ENCODE measurements around the gene SERINC1. TPM values are rescaled to one million over a fixed set of nuclear protein-coding genes. Genes with fewer than 3 reads are reported as not detected.

The SERINC1 gene
- total and polyA plus RNA-seq, 2 of the 4 experiments (the other 2 are of a cell fraction), result 79.8 to 123 TPM

DNA sequence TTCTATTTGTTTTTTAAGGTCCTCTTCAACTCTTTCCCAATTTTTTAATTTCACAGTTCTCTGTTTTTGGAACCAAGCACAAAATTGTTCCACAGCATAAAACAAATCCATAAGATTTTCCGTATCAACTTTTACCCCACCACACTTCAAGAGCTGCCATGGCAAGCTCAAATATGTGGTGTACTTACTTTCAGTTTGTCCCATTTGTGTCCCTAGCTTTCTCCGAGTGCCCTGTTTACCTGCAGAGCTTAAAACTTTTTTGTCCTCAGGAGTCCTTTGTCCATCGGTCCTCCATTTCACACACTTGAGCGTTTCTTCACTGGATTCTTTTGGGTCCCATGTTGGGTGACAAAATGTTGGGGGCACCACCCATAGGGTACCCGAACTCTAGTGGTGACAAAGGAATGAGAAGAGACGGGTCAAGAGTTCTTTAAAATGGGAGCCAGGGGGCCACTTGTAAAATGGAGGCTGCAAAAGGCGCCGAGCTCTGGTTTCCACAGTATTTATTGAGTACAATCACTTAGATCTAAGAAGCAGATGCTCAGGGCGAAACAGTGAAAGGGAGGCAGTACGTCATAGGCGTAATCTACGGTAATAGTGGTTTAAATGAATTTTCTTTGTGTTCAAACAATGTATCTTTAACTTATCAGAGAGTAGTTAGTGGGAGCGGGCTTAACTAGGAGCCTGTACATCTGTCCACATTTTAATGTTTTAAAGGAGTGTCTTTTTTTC is 39.8 kb upstream of the SERINC1 start:
- Histone ChIP-seq H2AK5ac (ENCODE audit: low read depth, low read length) (no peak overlapping the region), H4K5ac (ENCODE audit: low read depth, low read length) (no peak overlapping the region), H3K9me1 (ENCODE audit: insufficient read depth, low read length) (no peaks in the 10 kb centered on the region), H3K23ac (ENCODE audit: low read depth, low read length) (no peak overlapping the region), H3K56ac (ENCODE audit: extremely low read depth, insufficient read depth, low read length) (no peak overlapping the region), H4K91ac (ENCODE audit: insufficient read depth, low read depth, low read length) (no peak overlapping the region), H3K4me1 (ENCODE audit: control insufficient read depth, insufficient read depth, low read length) (no peaks in the 10 kb centered on the region), H2AFZ (replicated peaks; ENCODE audit: low read length, poor library complexity) (no peak overlapping the region), H2AK9ac (replicated peaks; ENCODE audit: low read depth, low read length, poor library complexity) (no peak overlapping the region), H3K14ac (replicated peaks; ENCODE audit: low read depth, low read length) (no peak overlapping the region), H2BK5ac (ENCODE audit: low read depth, low read length, poor library complexity, severe bottlenecking) (no peak overlapping the region), H3K9ac (ENCODE audit: low read depth, low read length) (no peak overlapping the region), H3K9me3 (ENCODE audit: control insufficient read depth, insufficient read depth, low read length) (no peaks in the 10 kb centered on the region), H4K20me1 (ENCODE audit: insufficient read depth, low read length) (no peaks in the 10 kb centered on the region), H3K4ac (ENCODE audit: low read depth, low read length) (no peak overlapping the region), H3K27me3 (ENCODE audit: control insufficient read depth, insufficient read depth, low read length) (no peaks in the 10 kb centered on the region), H2BK20ac (ENCODE audit: low read depth, low read length) (no peak overlapping the region), H4K8ac (ENCODE audit: low read depth in 2 of 2, low read length in 2 of 2) (no peak overlapping the region), H3K27ac (ENCODE audit: insufficient read depth, low read length) (no peak overlapping the region), H2BK15ac (ENCODE audit: low read depth, low read length) (no peak overlapping the region), H2BK120ac (ENCODE audit: low read depth, low read length) (no peak overlapping the region), H3K36me3 (ENCODE audit: control insufficient read depth, insufficient read depth, low read length) (no peaks in the 10 kb centered on the region), H3K79me1 (ENCODE audit: low read depth in 1 of 2, low read length in 2 of 2) (no peaks in the 10 kb centered on the region), H3K18ac (ENCODE audit: low read depth, low read length) (no peak overlapping the region), H3K4me2 (ENCODE audit: low read depth, low read length) (no peak overlapping the region), H3K4me3 (ENCODE audit: insufficient read depth, low read depth, low read length) (no peak overlapping the region)
- intact Hi-C loops (cut with micrococcal nuclease) (no loop called here), in situ Hi-C loops (cut with MboI; ENCODE audit: low sequenced_read_pairs) (no loop called here), dilution Hi-C loops (cut with HindIII; ENCODE audit: low sequenced_read_pairs, unreplicated experiment) (no loop called here)
- BruUV-seq (replicated peaks), result no TSS peak
- no peak for DNase-seq
- TF ChIP-seq RFX5 (IDR thresholded peaks at IDR 0.05; ENCODE audit: low read depth, low read length) (no peak), RAD21 (IDR thresholded peaks at IDR 0.05; ENCODE audit: low read length) (no peak), MAZ (IDR thresholded peaks at IDR 0.05; ENCODE audit: borderline replicate concordance, low read depth, low read length) (no peak), RCOR1 (IDR thresholded peaks at IDR 0.05; ENCODE audit: insufficient replicate concordance, low read length) (no peak), CHD1 (IDR thresholded peaks at IDR 0.05; ENCODE audit: low read depth, low read length) (no peak), MXI1 (IDR thresholded peaks at IDR 0.05; ENCODE audit: borderline replicate concordance, low read depth, low read length) (no peak), CEBPB (IDR thresholded peaks at IDR 0.05; ENCODE audit: low read depth, low read length) (no peak), BHLHE40 (IDR thresholded peaks at IDR 0.05; ENCODE audit: low read depth, low read length) (no peak)
- TF ChIP-seq, protein P1, sequence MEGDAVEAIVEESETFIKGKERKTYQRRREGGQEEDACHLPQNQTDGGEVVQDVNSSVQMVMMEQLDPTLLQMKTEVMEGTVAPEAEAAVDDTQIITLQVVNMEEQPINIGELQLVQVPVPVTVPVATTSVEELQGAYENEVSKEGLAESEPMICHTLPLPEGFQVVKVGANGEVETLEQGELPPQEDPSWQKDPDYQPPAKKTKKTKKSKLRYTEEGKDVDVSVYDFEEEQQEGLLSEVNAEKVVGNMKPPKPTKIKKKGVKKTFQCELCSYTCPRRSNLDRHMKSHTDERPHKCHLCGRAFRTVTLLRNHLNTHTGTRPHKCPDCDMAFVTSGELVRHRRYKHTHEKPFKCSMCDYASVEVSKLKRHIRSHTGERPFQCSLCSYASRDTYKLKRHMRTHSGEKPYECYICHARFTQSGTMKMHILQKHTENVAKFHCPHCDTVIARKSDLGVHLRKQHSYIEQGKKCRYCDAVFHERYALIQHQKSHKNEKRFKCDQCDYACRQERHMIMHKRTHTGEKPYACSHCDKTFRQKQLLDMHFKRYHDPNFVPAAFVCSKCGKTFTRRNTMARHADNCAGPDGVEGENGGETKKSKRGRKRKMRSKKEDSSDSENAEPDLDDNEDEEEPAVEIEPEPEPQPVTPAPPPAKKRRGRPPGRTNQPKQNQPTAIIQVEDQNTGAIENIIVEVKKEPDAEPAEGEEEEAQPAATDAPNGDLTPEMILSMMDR (conservative IDR thresholded peaks at IDR 0.05; ENCODE audit: low read depth, low read length), result no peak
- TF ChIP-seq, protein P2, sequence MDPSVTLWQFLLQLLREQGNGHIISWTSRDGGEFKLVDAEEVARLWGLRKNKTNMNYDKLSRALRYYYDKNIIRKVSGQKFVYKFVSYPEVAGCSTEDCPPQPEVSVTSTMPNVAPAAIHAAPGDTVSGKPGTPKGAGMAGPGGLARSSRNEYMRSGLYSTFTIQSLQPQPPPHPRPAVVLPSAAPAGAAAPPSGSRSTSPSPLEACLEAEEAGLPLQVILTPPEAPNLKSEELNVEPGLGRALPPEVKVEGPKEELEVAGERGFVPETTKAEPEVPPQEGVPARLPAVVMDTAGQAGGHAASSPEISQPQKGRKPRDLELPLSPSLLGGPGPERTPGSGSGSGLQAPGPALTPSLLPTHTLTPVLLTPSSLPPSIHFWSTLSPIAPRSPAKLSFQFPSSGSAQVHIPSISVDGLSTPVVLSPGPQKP (IDR thresholded peaks at IDR 0.05; ENCODE audit: borderline replicate concordance, low read depth, low read length), result no peak
- TF ChIP-seq, protein P3, sequence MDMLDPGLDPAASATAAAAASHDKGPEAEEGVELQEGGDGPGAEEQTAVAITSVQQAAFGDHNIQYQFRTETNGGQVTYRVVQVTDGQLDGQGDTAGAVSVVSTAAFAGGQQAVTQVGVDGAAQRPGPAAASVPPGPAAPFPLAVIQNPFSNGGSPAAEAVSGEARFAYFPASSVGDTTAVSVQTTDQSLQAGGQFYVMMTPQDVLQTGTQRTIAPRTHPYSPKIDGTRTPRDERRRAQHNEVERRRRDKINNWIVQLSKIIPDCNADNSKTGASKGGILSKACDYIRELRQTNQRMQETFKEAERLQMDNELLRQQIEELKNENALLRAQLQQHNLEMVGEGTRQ (IDR thresholded peaks at IDR 0.05; ENCODE audit: low read depth, low read length), result no peak
- ChIA-PET POLR2A (ENCODE audit: unreplicated experiment) (no interaction called here), CTCF (no interaction called here)
- WGBS, 2 experiments (ENCODE audit: extremely low coverage in 2 of 2, insufficient read length in 1 of 2), result 83% methylated on average over 1 of the region's 13 CpGs; no CpG with 5 or more reads in 1 of the 2 experiments
- no peak for ATAC-seq (ENCODE audit: low read depth)
